ENCODE results near the gene PAXX.

Gene PAXX

DNA sequence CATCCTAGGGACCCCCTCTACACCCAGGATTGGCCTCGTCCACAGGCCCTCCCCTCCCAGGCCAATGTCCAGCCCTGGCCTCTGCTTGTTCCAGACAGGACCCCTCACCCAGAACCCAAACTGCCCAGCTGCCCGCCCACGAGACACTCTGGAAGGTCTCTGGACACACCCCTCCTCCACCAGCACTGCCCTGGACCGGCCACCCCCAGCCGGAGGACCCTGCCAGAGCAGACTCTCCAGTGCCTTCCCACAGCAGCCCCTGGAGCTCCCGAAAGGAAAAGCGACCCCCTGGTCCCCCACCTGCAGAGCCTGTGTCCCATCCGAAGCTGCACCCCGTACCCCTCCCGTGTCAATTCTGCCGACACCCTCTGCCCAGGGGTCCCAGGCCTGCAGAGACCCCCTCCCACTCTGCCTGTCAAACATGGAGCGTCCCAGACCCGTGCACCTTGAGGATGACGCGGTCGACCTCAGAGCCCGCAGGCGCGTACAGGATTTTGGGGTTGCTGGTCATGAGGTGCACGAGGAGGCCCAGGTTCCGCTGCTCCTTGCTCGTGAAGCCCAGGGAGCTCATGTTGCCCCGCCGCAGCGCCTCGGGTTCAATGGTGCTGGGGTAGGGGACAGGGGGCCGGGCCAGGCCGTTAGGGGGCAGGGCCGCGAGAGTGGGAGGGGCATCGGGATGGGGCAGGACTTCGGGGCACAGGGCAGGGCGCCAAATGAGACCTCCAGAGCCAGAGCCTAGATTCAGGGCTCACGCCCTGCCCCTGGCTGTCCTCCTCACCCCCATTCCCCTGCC is 27.9 kb downstream of the PAXX start:
- Histone ChIP-seq H2AFZ (ENCODE audit: low read depth, low read length, severe bottlenecking) (no peak overlapping the region), H3K27ac (ENCODE audit: low read depth, low read length) (no peak overlapping the region), H4K20me1 (ENCODE audit: low read depth, low read length) (no peaks in the 10 kb centered on the region), H3K36me3 (ENCODE audit: low read length) (no peaks in the 10 kb centered on the region), H3K27me3 (ENCODE audit: low read length) (no peaks in the 10 kb centered on the region), H3K9ac (ENCODE audit: low read length) (no peak overlapping the region), H3K79me2 (ENCODE audit: insufficient read depth, low read length) (no peaks in the 10 kb centered on the region), H3F3A (ENCODE audit: insufficient read depth) (no peaks in the 10 kb centered on the region), H3K4me3 (ENCODE audit: insufficient read depth, low read length, poor library complexity, severe bottlenecking) (no peak overlapping the region), H3K9me2 (replicated peaks; ENCODE audit: insufficient read depth, low read length) (no peaks in the 10 kb centered on the region), H3K4me2 (ENCODE audit: low read depth, low read length, poor library complexity, severe bottlenecking) (no peak overlapping the region), H3K9me3 (ENCODE audit: insufficient read depth, low read length) (no peaks in the 10 kb centered on the region)
- no peak for TF ChIP-seq CTCF (IDR thresholded peaks at IDR 0.05; ENCODE audit: insufficient read depth, low read length, poor library complexity, severe bottlenecking)
- TF ChIP-seq EZH2phosphoT487 (conservative IDR thresholded peaks at IDR 0.05; ENCODE audit: low read length): no peak

DNA sequence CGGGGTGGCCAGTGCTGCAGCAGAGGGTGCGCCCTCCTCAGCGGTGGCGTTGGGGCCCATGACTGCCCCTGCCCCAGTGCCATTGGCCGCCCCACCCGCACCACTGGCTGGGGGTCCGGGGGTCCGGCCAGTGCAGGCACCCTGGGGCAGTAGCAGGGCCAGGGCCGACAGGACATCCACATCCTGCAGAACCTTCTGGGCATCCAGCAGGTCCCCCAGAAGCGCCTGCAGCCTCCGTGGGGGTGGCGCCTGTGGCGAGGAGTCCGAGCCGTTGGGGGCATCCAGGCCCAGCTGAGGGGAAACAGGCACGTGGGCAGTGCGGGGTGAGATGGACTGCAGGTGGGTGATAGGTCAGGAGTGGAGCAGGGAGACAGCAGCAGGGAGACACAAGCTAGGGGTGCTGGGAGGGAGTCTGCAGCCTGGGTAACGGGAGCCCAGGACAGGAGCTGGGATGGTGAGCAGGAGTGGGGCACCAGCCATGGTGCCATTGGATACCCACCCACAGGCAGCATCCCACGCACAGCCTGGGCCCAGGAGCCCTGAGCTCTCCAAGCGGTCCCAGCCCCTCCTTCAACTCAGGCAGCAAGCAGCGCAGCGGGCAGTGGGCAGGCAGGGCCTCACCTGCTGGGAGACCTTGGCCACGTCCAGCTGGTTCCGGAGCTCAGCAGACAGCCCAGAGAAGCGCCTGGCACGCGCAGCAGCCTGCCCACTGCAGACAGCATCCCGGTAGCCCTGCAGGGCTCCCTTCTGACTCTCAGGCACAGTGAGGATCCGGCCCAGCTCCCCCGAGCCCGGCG is 28.7 kb downstream of the PAXX start:
- Histone ChIP-seq H3K36me3 (ENCODE audit: low read length) (no peaks in the 10 kb centered on the region), H3F3A (ENCODE audit: insufficient read depth) (no peaks in the 10 kb centered on the region), H3K9ac (ENCODE audit: low read length) (no peak overlapping the region), H3K9me3 (ENCODE audit: insufficient read depth, low read length) (no peaks in the 10 kb centered on the region), H3K4me3 (ENCODE audit: insufficient read depth, low read length, poor library complexity, severe bottlenecking) (no peak overlapping the region), H3K27me3 (ENCODE audit: low read length) (no peaks in the 10 kb centered on the region), H3K27ac (ENCODE audit: low read depth, low read length) (no peak overlapping the region), H4K20me1 (ENCODE audit: low read depth, low read length) (no peaks in the 10 kb centered on the region), H3K4me2 (ENCODE audit: low read depth, low read length, poor library complexity, severe bottlenecking) (no peak overlapping the region), H3K9me2 (replicated peaks; ENCODE audit: insufficient read depth, low read length) (no peaks in the 10 kb centered on the region), H3K79me2 (ENCODE audit: insufficient read depth, low read length) (no peaks in the 10 kb centered on the region), H2AFZ (ENCODE audit: low read depth, low read length, severe bottlenecking) (no peak overlapping the region)
- no peak for TF ChIP-seq EZH2phosphoT487 (conservative IDR thresholded peaks at IDR 0.05; ENCODE audit: low read length)
- TF ChIP-seq CTCF (IDR thresholded peaks at IDR 0.05; ENCODE audit: insufficient read depth, low read length, poor library complexity, severe bottlenecking): no peak

GRCh38 chr9:137021568-137021978 is 29.4 kb downstream of the PAXX start:
- Histone ChIP-seq H4K20me1 (ENCODE audit: low read depth, low read length) (no peaks in the 10 kb centered on the region), H2AFZ (ENCODE audit: low read depth, low read length, severe bottlenecking) (no peak overlapping the region), H3K36me3 (ENCODE audit: low read length) (no peaks in the 10 kb centered on the region), H3K79me2 (ENCODE audit: insufficient read depth, low read length) (no peaks in the 10 kb centered on the region), H3K4me2 (ENCODE audit: low read depth, low read length, poor library complexity, severe bottlenecking) (no peak overlapping the region), H3K27me3 (ENCODE audit: low read length) (no peaks in the 10 kb centered on the region), H3K9ac (ENCODE audit: low read length) (no peak overlapping the region), H3K27ac (ENCODE audit: low read depth, low read length) (no peak overlapping the region), H3K4me3 (ENCODE audit: insufficient read depth, low read length, poor library complexity, severe bottlenecking) (no peak overlapping the region), H3K9me2 (replicated peaks; ENCODE audit: insufficient read depth, low read length) (no peaks in the 10 kb centered on the region), H3F3A (ENCODE audit: insufficient read depth) (no peaks in the 10 kb centered on the region), H3K9me3 (ENCODE audit: insufficient read depth, low read length) (no peaks in the 10 kb centered on the region)
- TF ChIP-seq CTCF (IDR thresholded peaks at IDR 0.05; ENCODE audit: insufficient read depth, low read length, poor library complexity, severe bottlenecking) (no peak), EZH2phosphoT487 (conservative IDR thresholded peaks at IDR 0.05; ENCODE audit: low read length) (no peak)
